ENCODE data around the gene YIPF3.

YIPF3 gene

GRCh38 chr6:43520097-43520496, 3.4 kb upstream of the YIPF3 start:
- Mint-ChIP-seq H3K4me3 (no peak overlapping the region), H3K9me3 (no peaks in the 10 kb centered on the region), H3K36me3 (ENCODE audit: low read depth) (no peaks in the 10 kb centered on the region), H3K4me1 (ENCODE audit: low read depth) (peaks cover 13% of the 10 kb centered on the region), H3K27me3 (no peaks in the 10 kb centered on the region), H3K27ac (no peak overlapping the region)
- intact Hi-C loops (cut with micrococcal nuclease) = no loop called here

- Mint-ChIP-seq H3K36me3 (ENCODE audit: low read depth) (no peaks in the 10 kb centered on the region), H3K4me3 (no peak overlapping the region), H3K4me1 (ENCODE audit: low read depth) (peaks cover 33% of the 10 kb centered on the region), H3K27ac (no peak overlapping the region), H3K27me3 (no peaks in the 10 kb centered on the region), H3K9me3 (no peaks in the 10 kb centered on the region)
- intact Hi-C loops (cut with micrococcal nuclease) = no loop called here
These were observed 1.0 kb upstream of the YIPF3 start for GRCh38 chr6:43517505-43518357.

- intact Hi-C loops (cut with micrococcal nuclease) = no loop called here
- Mint-ChIP-seq H3K4me3 (no peak overlapping the region), H3K27me3 (no peaks in the 10 kb centered on the region), H3K4me1 (ENCODE audit: low read depth) (peaks cover 47% of the 10 kb centered on the region), H3K9me3 (no peaks in the 10 kb centered on the region), H3K36me3 (ENCODE audit: low read depth) (no peaks in the 10 kb centered on the region), H3K27ac (no peak overlapping the region)
These were observed 394 bp downstream of the YIPF3 start for GRCh38 chr6:43516367-43516696.

GRCh38 chr6:43515808-43516207, 918 bp downstream of the YIPF3 start:
- H3K4me3 Mint-ChIP-seq = no peak overlapping the region
- H3K27ac Mint-ChIP-seq = no peak overlapping the region
- intact Hi-C loops (cut with micrococcal nuclease) = no loop called here
- H3K27me3 Mint-ChIP-seq = no peaks in the 10 kb centered on the region
- no peaks in the 10 kb centered on the region for H3K9me3 Mint-ChIP-seq
- peaks cover 49% of the 10 kb centered on the region for H3K4me1 Mint-ChIP-seq (ENCODE audit: low read depth)
- H3K36me3 Mint-ChIP-seq (ENCODE audit: low read depth) = no peaks in the 10 kb centered on the region

- intact Hi-C loops (cut with micrococcal nuclease) = no loop called here
These were observed 4.8 kb downstream of the YIPF3 start for GRCh38 chr6:43511824-43512415.

GRCh38 chr6:43510827-43511163, 5.9 kb downstream of the YIPF3 start:
- peak overlapping the region; percentile 64 for H3K4me3 Mint-ChIP-seq
- H3K4me1 Mint-ChIP-seq (ENCODE audit: low read depth) = peaks cover 74% of the 10 kb centered on the region
- H3K36me3 Mint-ChIP-seq (ENCODE audit: low read depth) = peaks cover 9% of the 10 kb centered on the region
- no peak overlapping the region for H3K27ac Mint-ChIP-seq
- intact Hi-C loops (cut with micrococcal nuclease) = no loop called here
- H3K27me3 Mint-ChIP-seq = peaks cover 29% of the 10 kb centered on the region
- no peaks in the 10 kb centered on the region for H3K9me3 Mint-ChIP-seq

More at GRCh38 chr6:43511824-43512415, 4.8 kb downstream of the YIPF3 start:
- Mint-ChIP-seq H3K9me3 (no peaks in the 10 kb centered on the region), H3K4me3 (no peak overlapping the region), H3K27me3 (peaks cover 27% of the 10 kb centered on the region), H3K27ac (no peak overlapping the region), H3K36me3 (ENCODE audit: low read depth) (no peaks in the 10 kb centered on the region), H3K4me1 (ENCODE audit: low read depth) (peaks cover 79% of the 10 kb centered on the region)

GRCh38 chr6:43509984-43510826, 6.5 kb downstream of the YIPF3 start, which contains the start of gene LRRC73:
LRRC73 (minus strand) TSS chr6:43510346; CDS start chr6:43509785, 561 bp downstream.
- H3K27ac Mint-ChIP-seq = no peak within 1 kb of the TSS
- H3K36me3 Mint-ChIP-seq (ENCODE audit: low read depth) = peaks cover 15% of the 10 kb centered on the region
- H3K4me1 Mint-ChIP-seq (ENCODE audit: low read depth) = peaks cover 68% of the 10 kb centered on the region
- H3K27me3 Mint-ChIP-seq = peaks cover 29% of the 10 kb centered on the region
- peak within 1 kb of the TSS; percentile 64 for H3K4me3 Mint-ChIP-seq
- H3K9me3 Mint-ChIP-seq = no peaks in the 10 kb centered on the region
- intact Hi-C loops (cut with micrococcal nuclease) = loop anchor here (5.0 kb wide), 1 partner anchor 143 kb away; the partner anchor contains the start of gene ZNF318

- Mint-ChIP-seq H3K36me3 (ENCODE audit: low read depth) (peaks cover 24% of the 10 kb centered on the region), H3K4me1 (ENCODE audit: low read depth) (peaks cover 62% of the 10 kb centered on the region), H3K4me3 (peak overlapping the region; percentile 64), H3K9me3 (no peaks in the 10 kb centered on the region), H3K27me3 (peaks cover 29% of the 10 kb centered on the region), H3K27ac (no peak overlapping the region)
- intact Hi-C loops (cut with micrococcal nuclease) = loop anchor here (5.0 kb wide), 1 partner anchor 142 kb away; the partner anchor contains the start of gene ZNF318
These were observed 7.4 kb downstream of the YIPF3 start for GRCh38 chr6:43509142-43509983.

GRCh38 chr6:43508481-43509141, 8.1 kb downstream of the YIPF3 start:
- H3K4me3 Mint-ChIP-seq = peak overlapping the region; percentile 64
- H3K27me3 Mint-ChIP-seq = peaks cover 29% of the 10 kb centered on the region
- peaks cover 31% of the 10 kb centered on the region for H3K36me3 Mint-ChIP-seq (ENCODE audit: low read depth)
- H3K27ac Mint-ChIP-seq = no peak overlapping the region
- H3K9me3 Mint-ChIP-seq = no peaks in the 10 kb centered on the region
- peaks cover 56% of the 10 kb centered on the region for H3K4me1 Mint-ChIP-seq (ENCODE audit: low read depth)
- intact Hi-C loops (cut with micrococcal nuclease) = loop anchor here (5.0 kb wide), 1 partner anchor 141 kb away; the partner anchor contains the start of gene ZNF318

- intact Hi-C loops (cut with micrococcal nuclease) = loop anchor here (1.0 to 5.0 kb wide), 3 partner anchors 53 to 244 kb away; partner anchors contain the start of gene ZNF318
- H3K36me3 Mint-ChIP-seq (ENCODE audit: low read depth) = peaks cover 49% of the 10 kb centered on the region
- peaks cover 38% of the 10 kb centered on the region for H3K4me1 Mint-ChIP-seq (ENCODE audit: low read depth)
- no peak overlapping the region for H3K4me3 Mint-ChIP-seq
- H3K27me3 Mint-ChIP-seq = peaks cover 29% of the 10 kb centered on the region
- no peaks in the 10 kb centered on the region for H3K9me3 Mint-ChIP-seq
- H3K27ac Mint-ChIP-seq = no peak overlapping the region
These were observed 9.9 kb downstream of the YIPF3 start for GRCh38 chr6:43506667-43507471.

GRCh38 chr6:43506171-43506570, 10.6 kb downstream of the YIPF3 start:
- Mint-ChIP-seq H3K4me1 (ENCODE audit: low read depth) (peaks cover 32% of the 10 kb centered on the region), H3K27me3 (peaks cover 29% of the 10 kb centered on the region), H3K9me3 (no peaks in the 10 kb centered on the region), H3K27ac (peak overlapping the region; percentile 31), H3K36me3 (ENCODE audit: low read depth) (peaks cover 56% of the 10 kb centered on the region), H3K4me3 (no peak overlapping the region)
- intact Hi-C loops (cut with micrococcal nuclease) = loop anchor here (1.0 to 5.0 kb wide), 3 partner anchors 52 to 243 kb away; partner anchors contain the start of gene ZNF318

GRCh38 chr6:43505718-43506117, 11.0 kb downstream of the YIPF3 start:
- H3K27me3 Mint-ChIP-seq = peaks cover 29% of the 10 kb centered on the region
- intact Hi-C loops (cut with micrococcal nuclease) = loop anchor here (1.0 to 5.0 kb wide), 3 partner anchors 51 to 243 kb away; partner anchors contain the start of gene ZNF318
- H3K4me3 Mint-ChIP-seq = no peak overlapping the region
- no peak overlapping the region for H3K27ac Mint-ChIP-seq
- H3K9me3 Mint-ChIP-seq = no peaks in the 10 kb centered on the region
- peaks cover 60% of the 10 kb centered on the region for H3K36me3 Mint-ChIP-seq (ENCODE audit: low read depth)
- H3K4me1 Mint-ChIP-seq (ENCODE audit: low read depth) = peaks cover 30% of the 10 kb centered on the region

Data from dendritic cell treated with granulocyte-macrophage colony-stimulating factor and Interleukin-4, amounts not matched to agents 40 ng/mL and 50 ng/mL, for 4 days (primary cell).